Measurements from ENCODE around the gene ZNF79. TPM values are rescaled to one million over a fixed set of nuclear protein-coding genes. Genes with fewer than 3 reads are reported as not detected.
"Not testable (repeated sequence)": the region's sequence is repeated elsewhere in the genome, so short reads cannot be mapped to it uniquely, and the experiment has no call there.

Gene ZNF79
- polyA plus RNA-seq, 1 experiment = 5.6 TPM

DNA sequence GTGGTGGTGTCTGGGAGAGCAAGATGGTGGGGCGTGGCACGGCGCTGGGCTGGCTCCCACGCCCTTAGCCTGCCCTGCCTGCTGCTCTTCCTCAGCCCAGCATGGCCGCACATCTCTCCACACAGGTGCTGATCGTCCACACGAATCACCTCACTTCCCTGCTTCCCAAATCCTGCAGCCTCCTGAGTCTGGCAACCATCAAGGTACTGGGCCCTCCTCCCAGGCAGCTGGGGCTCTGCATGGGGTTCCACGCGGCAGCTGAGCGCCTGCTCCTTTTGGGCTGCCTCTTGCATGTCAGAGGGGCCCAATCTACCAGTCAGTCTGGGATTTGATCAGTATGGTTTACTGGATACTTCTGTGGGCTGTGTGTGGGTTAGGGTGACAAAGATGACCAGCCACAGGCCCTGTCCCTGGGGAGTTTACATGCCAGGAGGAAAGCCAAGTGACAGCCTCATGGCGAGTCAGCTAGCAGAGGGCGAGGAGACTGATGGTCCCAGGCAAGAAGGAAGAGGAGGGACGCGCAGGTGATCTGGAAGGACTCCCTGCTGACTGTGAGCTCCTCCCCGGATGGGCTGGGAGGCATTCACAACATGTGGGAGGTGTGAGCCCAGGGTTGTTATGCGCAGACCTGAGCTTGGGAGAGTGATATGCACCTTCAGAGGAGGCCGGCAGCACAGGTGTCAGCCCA lies 33.2 kb downstream of the ZNF79 start:
- no peaks in the 10 kb centered on the region; the same call in 1 of the 2 replicates for H3K9me3 ChIP-seq (ENCODE audit: control insufficient read depth, insufficient read depth, low read length)
- POLR2A ChIA-PET = no interaction called here
- H3K4me3 ChIP-seq (ENCODE audit: low read depth, low read length) = no peak overlapping the region
- no peak overlapping the region for H3K27ac ChIP-seq (ENCODE audit: low read depth, low read length)
- CTCF ChIA-PET = interaction anchor here (0.7 to 1.1 kb wide), 2 partner anchors 33 to 153 kb away, joined by 3 to 6 read pairs; no protein-coding TSS in a partner anchor
- no peak for DNase-seq (ENCODE audit: low read depth, low spot score)
- no peaks in the 10 kb centered on the region for H3K27me3 ChIP-seq (ENCODE audit: control insufficient read depth, insufficient read depth, low read length)
- TF ChIP-seq, protein P1, sequence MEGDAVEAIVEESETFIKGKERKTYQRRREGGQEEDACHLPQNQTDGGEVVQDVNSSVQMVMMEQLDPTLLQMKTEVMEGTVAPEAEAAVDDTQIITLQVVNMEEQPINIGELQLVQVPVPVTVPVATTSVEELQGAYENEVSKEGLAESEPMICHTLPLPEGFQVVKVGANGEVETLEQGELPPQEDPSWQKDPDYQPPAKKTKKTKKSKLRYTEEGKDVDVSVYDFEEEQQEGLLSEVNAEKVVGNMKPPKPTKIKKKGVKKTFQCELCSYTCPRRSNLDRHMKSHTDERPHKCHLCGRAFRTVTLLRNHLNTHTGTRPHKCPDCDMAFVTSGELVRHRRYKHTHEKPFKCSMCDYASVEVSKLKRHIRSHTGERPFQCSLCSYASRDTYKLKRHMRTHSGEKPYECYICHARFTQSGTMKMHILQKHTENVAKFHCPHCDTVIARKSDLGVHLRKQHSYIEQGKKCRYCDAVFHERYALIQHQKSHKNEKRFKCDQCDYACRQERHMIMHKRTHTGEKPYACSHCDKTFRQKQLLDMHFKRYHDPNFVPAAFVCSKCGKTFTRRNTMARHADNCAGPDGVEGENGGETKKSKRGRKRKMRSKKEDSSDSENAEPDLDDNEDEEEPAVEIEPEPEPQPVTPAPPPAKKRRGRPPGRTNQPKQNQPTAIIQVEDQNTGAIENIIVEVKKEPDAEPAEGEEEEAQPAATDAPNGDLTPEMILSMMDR (IDR thresholded peaks at IDR 0.05; ENCODE audit: low read depth, low read length) = no peak

DNA sequence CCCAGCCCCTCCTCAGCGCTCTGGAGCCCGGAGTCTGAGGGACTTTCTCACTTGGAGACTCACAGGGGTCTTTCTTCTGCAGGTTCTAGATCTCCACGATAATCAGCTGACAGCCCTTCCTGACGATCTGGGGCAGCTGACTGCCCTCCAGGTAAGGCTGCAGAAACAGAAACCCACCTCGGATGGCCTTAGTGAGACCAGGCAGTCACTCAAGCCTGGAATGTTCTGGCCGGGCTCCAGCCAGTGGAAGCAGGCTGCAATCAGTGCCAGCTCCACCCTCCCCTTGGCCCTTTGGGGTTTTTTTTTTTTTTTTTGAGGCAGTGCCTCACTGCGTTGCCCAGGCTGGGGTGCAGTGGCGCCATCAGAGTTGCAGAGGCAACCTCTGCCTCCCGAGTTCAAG lies 34.7 kb downstream of the ZNF79 start:
- Histone ChIP-seq H3K27me3 (ENCODE audit: control insufficient read depth, insufficient read depth, low read length) (no peaks in the 10 kb centered on the region), H3K4me3 (ENCODE audit: low read depth, low read length) (no peak overlapping the region), H3K9me3 (ENCODE audit: control insufficient read depth, insufficient read depth, low read length) (no peaks in the 10 kb centered on the region; the same call in 1 of the 2 replicates), H3K27ac (ENCODE audit: low read depth, low read length) (no peak overlapping the region)
- ChIA-PET CTCF (interaction anchor here (0.7 kb wide), 2 partner anchors 462 to 507 kb away, joined by 4 to 12 read pairs; no protein-coding TSS in a partner anchor), POLR2A (no interaction called here)
- TF ChIP-seq, protein P1 (IDR thresholded peaks at IDR 0.05; ENCODE audit: low read depth, low read length) = no peak
- DNase-seq (ENCODE audit: low read depth, low spot score) = no peak

DNA sequence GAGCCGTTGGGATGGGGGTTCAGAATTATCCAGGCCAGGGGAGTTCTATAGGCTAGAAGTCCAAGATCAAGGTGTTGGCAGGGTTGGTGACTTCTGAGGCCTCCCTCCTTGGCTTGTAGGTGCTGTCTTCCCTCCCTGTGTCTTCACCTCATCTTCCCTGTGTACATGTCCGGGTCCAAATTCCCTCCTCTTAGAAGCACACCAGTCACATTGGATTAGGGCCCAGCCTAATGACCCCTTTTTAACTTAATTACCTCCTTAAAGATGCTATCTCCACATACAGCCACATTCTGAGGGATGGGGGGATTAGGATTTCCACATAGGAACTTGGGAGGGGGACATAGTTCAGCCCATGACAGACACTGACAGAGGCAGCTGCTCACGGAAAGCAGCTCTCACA lies 39.2 kb downstream of the ZNF79 start:
- no peaks in the 10 kb centered on the region; the same call in 1 of the 2 replicates for H3K9me3 ChIP-seq (ENCODE audit: control insufficient read depth, insufficient read depth, low read length)
- H3K4me3 ChIP-seq (ENCODE audit: low read depth, low read length) = no peak overlapping the region
- TF ChIP-seq, protein P1 (IDR thresholded peaks at IDR 0.05; ENCODE audit: low read depth, low read length) = no peak
- no peak overlapping the region for H3K27ac ChIP-seq (ENCODE audit: low read depth, low read length)
- ChIA-PET POLR2A (interaction anchor here (1.8 kb wide), 1 partner anchor 12 kb away, joined by 8 read pairs; the partner anchor contains the start of genes LRSAM1 and RPL12), CTCF (interaction anchor here (0.8 kb wide), 1 partner anchor 272 kb away, joined by 3 read pairs; the partner anchor contains the start of gene TOR2A)
- H3K27me3 ChIP-seq (ENCODE audit: control insufficient read depth, insufficient read depth, low read length) = no peaks in the 10 kb centered on the region
- no peak for DNase-seq (ENCODE audit: low read depth, low spot score)

DNA sequence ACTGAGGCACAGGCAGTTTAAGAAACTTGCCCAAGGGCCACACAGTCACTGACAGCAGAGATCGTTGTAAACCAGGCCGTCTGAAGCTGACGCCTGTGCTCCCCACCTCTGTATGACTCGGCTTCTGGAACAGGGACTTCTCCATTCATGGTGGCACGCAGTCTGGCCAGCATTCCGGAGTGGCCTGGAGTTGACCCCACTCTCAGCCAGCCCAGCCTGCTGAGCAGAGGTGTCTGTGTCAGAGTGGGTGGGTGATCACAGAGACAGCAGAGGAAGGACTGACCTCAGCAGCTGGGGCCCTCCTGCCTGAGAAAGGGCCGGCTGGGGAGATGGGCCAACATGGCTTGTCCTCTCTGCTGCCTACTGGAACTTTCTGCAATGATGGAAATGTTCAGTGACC lies 39.7 kb downstream of the ZNF79 start:
- no peak overlapping the region for H3K27ac ChIP-seq (ENCODE audit: low read depth, low read length)
- H3K9me3 ChIP-seq (ENCODE audit: control insufficient read depth, insufficient read depth, low read length) = no peaks in the 10 kb centered on the region; the same call in 1 of the 2 replicates
- TF ChIP-seq, protein P1 (IDR thresholded peaks at IDR 0.05; ENCODE audit: low read depth, low read length) = no peak
- DNase-seq (ENCODE audit: low read depth, low spot score) = no peak
- POLR2A ChIA-PET = interaction anchor here (1.8 kb wide), 1 partner anchor 13 kb away, joined by 8 read pairs; the partner anchor contains the start of genes LRSAM1 and RPL12
- CTCF ChIA-PET = no interaction called here
- no peak overlapping the region for H3K4me3 ChIP-seq (ENCODE audit: low read depth, low read length)
- no peaks in the 10 kb centered on the region for H3K27me3 ChIP-seq (ENCODE audit: control insufficient read depth, insufficient read depth, low read length)

DNA sequence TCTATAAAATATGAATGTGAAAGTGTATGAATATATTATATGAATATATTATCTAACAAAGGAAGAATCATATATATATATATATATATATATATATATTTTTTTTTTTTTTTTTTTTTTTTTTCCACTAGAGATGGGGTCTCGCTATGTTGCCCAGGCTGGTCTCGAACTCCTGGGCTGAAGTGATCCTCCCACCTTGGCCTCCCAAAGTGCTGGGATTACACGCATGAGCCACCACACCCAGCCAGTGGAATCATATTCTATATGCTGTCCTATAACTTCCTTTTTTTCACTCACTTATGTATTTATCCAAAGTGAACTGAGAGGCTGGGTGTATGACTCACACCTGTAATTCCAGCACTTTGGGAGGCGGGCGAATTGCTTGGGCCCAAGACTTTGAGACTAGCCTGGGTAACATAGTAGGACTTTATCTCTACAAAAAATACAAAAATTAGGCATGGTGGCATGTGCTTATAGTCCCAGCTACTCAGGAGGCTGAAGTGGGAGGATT lies 42.3 kb downstream of the ZNF79 start:
- CTCF ChIA-PET; H3K4me3 ChIP-seq (ENCODE audit: low read depth, low read length); DNase-seq (ENCODE audit: low read depth, low spot score); H3K9me3 ChIP-seq (ENCODE audit: control insufficient read depth, insufficient read depth, low read length); H3K27me3 ChIP-seq (ENCODE audit: control insufficient read depth, insufficient read depth, low read length); H3K27ac ChIP-seq (ENCODE audit: low read depth, low read length); POLR2A ChIA-PET: not testable (repeated sequence)

Measured in AG04450 (cell line).